NCI-H1417 treated with DMSO at 0.1 percent for 48 hours (cell line): ENCODE data around the gene SRI.
A peak's percentile ranks its signal among the peaks of the same experiment; 100 is the strongest.
"Not testable (repeated sequence)": the region's sequence is repeated elsewhere in the genome, so short reads cannot be mapped to it uniquely, and the experiment has no call there.

Source experiments
- DNase-seq: peaks from one replicate; lab custom pipeline; 2025; lab: John Stamatoyannopoulos, UW

Gene SRI, protein sequence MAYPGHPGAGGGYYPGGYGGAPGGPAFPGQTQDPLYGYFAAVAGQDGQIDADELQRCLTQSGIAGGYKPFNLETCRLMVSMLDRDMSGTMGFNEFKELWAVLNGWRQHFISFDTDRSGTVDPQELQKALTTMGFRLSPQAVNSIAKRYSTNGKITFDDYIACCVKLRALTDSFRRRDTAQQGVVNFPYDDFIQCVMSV

DNA sequence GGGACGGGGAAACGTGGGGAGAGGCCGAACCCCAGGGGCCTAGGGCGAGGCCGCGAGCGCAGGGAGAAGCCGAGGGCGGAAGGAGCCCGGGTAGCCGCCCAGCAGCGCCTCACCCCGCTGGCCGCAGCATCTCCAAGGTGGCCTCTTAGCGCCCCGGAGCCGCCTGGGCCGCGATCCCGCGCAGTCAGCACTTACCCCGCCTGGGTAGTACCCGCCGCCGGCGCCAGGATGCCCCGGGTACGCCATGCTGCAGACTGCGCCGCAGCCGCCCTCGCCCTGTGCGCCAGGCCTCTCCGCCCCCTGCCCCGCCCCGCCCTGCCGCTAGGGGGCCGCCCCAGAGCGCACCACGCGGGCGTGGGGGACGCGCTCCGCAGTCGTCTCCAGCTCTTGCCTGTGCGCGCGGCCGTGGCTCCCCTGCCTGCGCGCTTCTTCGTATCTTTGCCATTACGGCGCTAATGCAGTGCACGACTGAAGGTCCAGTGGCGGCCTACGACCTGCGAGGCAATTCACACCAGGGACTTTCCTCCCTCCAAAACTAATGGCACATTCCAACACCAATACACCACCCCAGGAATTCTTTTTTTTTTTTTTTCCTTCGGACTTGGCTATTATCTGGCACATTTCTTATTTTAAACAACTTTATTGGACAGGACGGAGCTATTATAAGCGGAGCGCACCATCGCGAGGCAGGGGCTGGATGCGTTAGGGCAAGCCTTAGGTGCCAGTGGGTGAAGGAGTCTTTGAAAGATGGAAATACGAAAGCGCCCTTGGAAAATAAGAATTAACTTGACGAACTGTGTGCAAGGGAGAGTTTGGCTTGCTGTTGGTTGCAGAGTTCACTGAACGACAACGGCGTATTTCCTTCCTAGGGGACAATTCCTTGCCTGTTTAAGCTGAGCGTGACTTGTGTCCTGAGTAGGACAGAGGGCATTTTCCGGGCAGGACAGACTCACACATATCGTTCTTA, at the start of gene SRI:
Gene SRI, minus strand, starts transcription at position 258 of the 967 bp plus-strand sequence. Its CDS starts 12 bp downstream, at position 246.
- peak; percentile 83 for DNase-seq

DNA sequence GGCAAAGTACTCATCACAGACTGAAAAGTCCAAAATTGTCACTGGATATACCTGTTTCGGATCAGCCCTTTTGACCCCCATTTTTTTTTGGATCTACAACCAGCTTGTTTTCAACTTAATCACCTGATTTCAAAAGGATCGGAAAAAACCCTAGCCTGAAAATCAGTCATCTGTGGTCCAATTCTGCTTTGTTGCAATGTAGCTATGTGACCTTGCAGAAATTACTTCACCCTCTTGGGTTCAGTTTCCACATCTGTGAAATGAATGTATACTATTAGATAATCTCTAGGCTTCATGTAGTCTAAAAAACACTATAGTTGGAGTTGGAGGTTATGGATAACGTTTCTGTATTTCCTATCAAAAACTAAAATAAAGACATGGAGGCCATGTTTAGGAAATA, 49.7 kb upstream of the SRI start:
- no peak for DNase-seq

DNA sequence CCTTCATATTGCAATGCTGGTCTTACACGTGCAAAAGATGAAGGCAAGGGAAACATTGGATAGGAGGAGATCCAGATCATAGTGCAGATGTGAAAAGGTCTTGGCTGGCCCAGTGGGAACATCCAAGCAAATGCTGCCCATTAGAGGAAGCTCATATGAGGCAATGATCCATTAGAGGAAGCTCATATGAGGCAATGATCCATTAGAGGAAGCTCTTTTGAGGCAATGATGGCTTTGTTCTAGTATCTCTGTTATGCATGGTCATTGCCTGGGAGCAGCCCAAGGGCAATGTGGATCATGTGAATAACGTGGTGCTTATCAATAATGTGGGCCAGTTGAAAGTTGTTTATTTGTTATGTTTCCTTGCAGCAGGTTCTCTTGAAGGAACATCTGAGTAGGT, 49.0 kb upstream of the SRI start:
- no peak for DNase-seq

DNA sequence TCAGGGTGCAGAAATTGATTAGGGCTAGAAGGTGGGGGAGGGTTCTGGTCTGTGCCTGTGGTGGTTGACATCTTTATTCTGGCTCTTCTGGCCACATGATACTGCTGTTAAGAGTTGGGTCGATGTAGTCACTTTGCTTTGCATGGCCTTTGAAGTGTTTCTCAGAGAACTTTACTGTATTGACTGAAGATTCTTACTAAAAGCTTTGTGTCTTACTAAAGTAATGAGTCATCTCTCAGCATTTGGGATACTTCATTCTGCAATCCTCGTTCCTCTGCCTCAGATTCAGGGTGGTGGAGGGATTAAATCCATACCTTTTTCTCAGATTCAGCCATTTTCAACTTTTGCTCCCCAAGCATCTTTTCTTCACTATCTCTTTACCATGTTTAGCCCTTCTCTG, 48.2 kb upstream of the SRI start:
- DNase-seq: no peak

DNA sequence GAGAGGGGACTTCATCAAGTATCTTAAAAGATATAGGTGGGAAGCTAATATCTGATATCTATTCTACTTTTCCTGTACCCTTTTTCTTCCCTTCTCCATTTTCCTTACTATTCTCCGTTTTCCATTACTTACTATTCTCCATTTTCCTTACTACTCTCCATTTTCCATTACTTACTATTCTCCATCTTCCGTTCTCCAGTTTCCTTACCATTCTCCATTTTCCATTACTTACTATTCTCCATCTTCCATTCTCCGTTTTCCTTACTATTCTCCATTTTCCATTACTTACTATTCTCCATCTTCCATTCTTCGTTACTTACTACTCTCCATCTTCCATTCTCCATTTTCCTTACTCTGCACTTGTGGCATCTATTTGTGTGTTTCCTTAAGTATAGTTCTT, 47.6 kb upstream of the SRI start:
- no peak for DNase-seq

DNA sequence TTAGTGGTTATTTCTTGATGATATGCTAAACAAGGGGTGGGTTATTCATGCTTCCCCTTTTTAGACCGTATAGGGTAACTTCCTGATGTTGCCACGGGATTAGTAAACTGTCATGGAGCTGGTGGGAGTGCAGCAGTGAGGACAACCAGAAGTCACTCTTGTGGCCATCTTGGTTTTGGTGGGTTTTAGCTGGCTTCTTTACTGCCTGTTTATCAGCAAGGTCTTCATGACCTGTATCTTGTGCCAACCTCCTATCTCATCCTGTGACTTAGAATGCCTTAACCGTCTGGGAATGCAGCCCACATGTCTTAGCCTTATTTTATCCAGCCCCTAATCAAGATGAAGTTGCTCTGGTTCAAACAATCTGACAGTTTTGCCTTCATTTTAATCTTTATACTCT, 45.1 kb upstream of the SRI start:
- DNase-seq: not testable (repeated sequence)

DNA sequence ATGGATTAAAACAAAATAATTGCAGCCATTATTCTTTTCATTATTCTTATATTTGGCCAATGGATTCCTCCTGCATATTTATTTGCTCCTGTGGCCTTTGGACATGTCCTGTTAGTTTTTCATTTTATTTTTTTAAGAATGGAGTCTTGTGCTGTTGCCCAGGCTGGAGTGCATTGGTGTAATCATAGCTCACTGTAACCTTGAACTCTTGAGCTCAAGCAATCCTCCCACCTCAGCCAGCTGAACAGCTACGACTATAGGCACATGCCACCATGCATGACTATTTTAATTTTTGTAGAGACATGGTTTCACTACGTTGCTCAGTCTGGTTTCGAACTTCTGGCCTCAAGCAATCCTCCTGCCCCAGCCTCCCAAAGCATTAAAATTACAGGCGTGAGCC, 42.7 kb upstream of the SRI start:
- no peak for DNase-seq

DNA sequence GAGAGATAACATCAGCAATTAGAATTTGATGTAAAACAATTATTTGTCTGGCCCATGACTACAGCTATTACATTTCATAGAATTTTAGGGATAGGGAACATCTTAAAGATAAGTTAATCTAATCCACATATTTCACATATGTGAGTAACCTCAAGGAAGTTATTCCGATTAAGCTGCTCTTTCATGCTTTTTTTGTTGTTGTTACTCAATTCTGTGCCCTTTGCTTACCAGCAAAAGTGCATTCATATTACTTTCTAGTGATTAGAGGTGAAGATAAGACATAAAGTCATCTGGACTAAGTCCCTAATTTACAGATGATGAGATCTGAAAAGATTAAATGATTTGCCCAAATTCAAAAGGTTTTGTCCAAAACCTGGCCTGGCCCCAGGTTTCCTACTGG, 40.9 kb upstream of the SRI start:
- no peak for DNase-seq

DNA sequence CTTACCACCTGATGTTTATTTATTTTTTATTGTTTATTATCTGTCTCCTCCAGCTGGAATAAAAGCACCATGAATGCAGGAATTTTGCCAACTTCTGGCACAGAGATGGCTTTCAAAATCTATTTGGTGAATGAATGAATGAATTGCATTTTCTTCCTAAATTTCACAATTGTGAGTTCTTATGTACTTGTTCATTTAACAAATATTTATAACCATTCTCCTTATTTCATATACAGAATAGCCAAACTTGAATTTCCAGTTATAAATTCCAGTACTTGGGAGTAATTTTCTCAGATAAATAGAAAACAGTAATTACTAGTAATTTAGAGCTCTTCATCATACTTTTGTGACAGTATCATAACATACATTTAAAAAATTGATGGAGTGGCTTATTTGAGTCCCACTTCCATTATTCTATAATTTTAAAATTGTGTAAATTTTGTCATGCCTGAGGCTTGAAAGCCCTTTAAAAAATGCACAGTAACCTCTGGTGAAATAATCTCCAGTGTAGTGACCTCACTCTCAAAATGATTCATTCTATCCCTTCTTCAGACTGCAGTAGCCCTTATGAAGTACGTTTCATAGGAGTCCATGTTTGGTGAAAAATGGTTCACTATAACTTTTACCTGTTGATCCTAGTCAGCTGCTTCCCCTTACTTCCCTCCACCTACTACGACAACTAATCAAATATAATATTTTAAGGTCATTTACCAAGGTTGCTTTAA, 40.0 kb upstream of the SRI start:
- no peak for DNase-seq

DNA sequence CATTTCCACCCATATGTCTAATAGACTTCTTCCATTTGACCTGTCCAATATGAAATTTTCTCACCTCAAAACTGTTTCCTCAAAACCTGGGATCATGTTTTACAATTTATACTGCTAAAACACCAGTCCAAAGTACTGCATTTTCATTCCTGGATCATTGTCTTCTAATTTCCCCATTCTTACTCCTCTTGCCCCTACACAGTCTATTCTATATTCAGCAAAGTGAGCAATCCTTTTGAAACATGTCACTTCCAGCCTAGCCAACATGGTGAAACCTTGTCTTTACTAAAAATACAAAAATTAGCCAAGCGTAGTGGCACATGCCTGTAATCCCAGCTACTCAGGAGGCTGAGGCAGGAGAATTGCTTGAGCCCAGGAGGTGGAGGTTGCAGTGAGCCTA, 38.5 kb upstream of the SRI start:
- DNase-seq: not testable (repeated sequence)

DNA sequence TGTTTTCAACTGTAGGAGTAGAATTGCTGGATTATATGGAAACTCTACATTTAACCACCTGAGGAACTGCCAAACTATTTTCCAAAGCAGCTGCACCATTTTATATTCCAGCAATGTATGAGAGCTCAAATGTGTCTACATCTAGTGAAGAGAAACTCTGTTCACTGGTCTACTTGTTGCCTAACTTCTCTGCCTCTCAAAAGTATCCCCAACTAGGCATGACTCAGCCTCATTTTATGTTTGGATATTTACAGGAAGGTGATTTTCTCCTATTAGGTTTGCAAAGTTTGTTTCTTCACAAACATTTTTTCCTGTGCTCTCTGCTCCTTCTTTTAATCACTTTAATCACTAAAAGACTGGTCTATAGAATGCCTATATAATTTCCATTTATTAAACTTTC, 37.1 kb upstream of the SRI start:
- no peak for DNase-seq

DNA sequence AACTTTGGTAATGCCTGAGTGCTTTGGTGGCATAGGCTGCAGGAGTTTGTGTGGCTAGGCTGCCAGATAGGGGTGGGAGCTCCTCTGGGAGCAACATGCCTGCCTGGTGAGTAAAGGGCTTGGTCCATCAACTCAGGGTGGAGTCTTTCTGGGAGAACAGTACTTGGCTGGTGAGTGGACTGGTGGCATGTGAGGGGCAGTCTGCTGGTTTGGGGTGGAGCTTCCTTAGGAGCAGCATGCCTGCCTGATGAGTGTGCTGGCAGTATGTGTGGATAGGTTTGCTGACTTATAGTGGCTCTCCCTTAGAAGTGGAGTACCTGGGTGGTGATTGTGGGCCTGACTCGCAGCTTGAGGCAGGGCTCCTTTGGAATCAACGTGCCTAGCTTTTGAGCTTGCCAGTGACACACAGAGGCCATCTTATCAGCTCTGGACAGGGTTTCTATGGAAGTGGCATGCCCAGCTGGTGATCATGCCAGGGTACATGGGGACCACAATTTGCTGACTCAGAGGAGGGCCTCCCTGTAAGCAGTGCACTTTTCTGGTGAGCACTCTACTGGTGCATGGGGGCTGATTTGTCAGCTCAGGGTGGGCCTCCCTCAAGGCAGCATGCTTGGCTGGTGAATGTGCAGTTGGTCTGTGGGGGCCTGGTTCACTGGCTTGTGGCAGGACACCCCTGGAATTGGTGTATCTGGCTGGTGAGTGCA, 35.0 kb upstream of the SRI start:
- DNase-seq: no peak

DNA sequence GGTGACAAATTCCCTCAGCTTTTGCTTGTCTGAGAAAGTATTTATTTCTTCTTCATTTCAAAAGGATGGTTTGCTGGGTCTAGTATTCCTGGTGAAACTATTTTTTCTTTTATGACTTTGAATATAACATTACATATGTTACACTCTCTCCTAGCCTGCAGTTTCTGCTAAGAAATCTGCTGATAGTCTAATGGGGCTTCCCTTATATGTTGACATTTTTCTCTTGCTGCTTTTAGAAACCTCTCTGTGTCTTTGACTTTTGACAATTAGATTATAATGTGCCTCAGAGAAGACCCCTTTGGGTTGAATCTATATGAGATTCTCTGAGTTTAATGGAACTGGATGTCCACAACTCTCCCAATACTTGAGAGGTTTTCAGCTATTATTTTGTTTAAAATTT, 33.8 kb upstream of the SRI start:
- DNase-seq: no peak

DNA sequence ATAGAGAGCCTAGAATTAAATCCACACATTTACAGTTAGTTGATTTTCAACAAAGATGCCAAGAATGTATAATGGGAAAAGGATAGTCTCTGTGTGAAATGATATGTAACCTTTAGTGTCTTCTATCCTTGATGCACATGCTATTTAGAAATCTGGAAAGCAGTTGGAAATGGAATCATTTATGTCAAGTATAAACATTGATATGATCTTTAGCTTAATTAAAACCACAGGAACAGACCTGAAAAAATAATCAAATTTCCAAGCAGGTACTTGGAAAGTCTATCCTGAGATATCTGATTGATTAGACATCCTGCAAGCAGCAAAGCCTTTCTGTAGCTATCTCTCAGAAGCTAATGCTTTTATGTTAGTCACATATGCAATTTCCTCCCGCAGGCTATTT, 24.4 kb upstream of the SRI start:
- no peak for DNase-seq

DNA sequence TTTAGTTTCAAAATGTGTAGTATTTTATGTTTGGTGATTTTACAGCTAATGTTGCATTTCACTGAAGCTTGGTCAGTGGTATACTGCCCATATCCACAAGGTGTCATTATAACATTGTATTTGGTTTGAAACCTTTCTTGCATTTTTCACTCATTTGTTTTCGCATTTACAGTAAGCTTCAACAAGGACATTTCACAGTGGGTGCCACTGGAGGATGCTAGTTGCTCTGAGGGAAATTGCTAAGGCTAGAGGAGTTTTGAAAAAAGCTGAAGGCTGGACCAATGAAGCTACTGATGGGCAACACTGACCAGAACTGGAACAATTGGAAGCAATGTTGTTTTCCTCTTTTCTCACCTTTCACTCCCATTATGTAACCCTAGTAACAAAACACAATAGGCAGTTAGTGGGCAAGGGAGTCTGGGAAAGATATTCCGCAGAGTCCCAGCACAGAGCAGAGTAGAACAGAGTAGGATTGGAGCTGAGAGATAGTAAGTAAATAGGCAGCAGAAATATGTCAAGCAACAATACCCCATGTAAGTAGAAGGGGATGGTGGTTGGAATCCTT, 23.6 kb upstream of the SRI start:
- DNase-seq: peak; percentile 90

DNA sequence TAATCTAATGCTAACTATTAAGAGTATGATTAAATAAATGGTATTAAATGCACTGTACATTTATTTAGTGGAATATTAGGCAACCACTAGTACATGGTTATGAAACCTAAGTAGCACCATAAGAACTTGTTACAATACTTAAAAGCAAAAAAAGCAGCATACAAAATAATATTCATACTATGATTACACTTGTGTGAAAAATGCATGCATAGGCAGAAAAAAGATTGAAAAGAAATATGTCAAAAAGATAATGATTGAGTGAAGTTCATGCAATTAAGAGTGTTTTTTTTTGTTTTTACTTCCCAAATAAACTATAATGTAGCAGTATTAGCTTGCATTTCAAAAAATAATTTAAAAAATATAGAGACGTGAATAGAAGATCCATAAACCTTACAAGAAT, 20.0 kb upstream of the SRI start:
- DNase-seq: no peak

DNA sequence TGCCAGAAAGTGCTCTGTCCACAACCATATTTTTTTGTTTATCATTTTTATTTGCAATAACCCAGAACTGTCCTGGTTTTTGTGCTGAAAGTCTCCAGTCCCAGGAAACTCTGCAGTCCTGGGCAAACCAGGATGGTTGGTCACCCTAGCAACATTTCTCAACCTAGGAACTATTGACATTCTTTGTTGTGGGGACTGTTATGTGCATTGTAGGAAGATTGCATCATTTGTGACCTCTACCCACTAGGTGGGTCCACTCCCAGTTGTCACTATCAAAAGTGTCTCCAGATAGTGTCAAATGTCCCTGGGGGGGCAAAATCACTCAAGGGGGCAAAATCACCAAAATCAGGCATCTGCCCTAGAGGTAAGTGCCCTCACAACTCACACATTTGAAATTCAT, 14.0 kb upstream of the SRI start:
- no peak for DNase-seq

DNA sequence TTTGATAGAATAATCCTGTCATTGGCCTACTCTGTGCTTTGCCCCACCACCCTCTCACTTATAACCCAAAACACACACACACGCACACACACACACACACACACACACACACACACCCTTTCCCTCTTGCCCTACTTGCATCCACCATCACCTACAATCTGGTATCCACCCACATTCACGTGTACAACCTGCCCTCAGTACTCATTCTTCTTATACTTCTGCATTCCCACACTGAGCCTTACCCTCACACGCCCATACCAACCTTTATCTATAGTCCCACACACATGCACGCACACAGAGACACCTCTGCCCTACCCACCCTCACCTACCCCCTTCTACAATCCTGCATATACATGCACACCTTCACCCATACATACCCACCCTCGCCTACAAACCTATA, 10.8 kb upstream of the SRI start:
- DNase-seq: no peak

DNA sequence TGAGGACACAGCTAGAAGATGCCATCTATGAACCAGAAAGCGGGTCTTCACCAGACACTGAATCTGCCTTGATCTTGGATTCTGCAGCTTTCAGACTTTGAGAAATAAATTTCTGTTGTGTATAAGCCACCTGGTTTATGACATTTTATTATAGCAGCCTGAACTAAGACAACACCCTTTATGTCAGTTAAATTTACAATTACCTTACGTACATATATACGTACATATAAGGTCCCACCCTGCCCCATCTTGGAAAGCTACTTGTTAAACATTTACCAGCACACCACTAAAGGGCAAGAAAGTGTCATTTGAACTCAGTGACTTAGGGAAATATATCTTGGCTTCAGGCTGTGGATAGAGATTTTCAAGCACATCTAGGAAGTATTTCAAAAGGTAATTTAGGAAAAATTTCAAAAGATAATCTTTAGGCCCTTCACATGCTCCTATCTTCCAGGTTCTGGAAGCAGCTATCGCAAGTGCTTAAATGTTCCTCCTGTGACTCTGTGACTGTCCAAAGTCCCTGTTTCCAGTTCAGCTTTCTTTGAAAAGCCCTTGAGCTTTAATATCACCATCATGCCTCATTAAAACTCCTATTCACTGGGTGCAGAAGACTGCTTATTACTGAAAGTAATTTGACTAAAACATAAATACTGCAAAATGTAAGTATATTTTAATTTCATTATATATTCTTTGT, 9.6 kb upstream of the SRI start:
- no peak for DNase-seq

DNA sequence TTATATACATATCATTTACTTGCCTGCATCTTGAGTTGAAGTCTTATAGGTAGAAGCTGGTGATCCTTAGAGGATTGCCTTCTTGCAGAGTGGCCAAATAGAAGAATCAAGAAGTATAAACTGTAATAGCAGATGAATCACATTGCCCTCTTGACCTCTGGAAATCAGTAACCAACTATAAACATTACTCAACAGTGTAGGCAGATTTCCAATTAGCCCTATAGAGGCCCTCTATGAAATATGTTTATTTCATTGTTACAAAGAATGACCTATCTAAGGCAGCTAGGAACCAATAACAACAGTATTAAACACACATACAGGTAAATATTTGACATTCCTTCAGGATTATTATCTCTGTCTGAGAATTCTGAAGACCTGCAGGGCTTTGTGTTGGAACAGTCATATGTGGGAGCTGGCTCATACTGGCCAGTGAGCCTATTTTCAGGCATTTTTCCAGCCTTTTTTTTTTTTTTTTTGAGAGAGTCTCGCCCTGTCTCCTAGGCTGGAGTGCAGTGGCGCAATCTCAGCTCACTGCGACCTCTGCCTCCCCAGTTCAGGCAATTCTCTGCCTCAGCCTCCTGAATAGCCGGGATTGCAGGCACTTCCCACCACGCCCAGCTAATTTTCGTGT, 7.2 kb upstream of the SRI start:
- DNase-seq: no peak

DNA sequence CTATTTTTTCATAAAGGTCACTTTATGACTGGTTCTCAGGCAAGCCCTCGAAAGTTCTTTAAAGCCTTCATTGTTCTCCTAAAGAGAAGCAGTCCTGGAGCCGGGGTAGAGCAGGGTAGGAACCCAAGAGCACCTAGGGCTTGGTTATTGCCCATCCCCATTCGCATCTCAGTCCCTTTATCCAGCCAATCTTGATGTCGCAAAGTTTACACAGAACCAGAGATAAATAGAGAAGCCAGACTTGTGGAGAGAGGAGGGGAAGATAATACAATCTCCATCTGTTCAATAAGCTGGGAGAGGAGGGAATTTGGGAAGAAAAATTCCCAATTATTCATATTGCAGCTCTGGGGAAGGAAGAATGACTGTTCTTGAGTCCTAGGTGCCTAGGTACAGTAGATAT, 6.4 kb upstream of the SRI start:
- DNase-seq: no peak
